Measurements from ENCODE around the gene SACS. TPM values are rescaled to one million over a fixed set of nuclear protein-coding genes. Genes with fewer than 3 reads are reported as not detected.
A peak's percentile ranks its signal among the peaks of the same experiment; 100 is the strongest.

Gene SACS, protein sequence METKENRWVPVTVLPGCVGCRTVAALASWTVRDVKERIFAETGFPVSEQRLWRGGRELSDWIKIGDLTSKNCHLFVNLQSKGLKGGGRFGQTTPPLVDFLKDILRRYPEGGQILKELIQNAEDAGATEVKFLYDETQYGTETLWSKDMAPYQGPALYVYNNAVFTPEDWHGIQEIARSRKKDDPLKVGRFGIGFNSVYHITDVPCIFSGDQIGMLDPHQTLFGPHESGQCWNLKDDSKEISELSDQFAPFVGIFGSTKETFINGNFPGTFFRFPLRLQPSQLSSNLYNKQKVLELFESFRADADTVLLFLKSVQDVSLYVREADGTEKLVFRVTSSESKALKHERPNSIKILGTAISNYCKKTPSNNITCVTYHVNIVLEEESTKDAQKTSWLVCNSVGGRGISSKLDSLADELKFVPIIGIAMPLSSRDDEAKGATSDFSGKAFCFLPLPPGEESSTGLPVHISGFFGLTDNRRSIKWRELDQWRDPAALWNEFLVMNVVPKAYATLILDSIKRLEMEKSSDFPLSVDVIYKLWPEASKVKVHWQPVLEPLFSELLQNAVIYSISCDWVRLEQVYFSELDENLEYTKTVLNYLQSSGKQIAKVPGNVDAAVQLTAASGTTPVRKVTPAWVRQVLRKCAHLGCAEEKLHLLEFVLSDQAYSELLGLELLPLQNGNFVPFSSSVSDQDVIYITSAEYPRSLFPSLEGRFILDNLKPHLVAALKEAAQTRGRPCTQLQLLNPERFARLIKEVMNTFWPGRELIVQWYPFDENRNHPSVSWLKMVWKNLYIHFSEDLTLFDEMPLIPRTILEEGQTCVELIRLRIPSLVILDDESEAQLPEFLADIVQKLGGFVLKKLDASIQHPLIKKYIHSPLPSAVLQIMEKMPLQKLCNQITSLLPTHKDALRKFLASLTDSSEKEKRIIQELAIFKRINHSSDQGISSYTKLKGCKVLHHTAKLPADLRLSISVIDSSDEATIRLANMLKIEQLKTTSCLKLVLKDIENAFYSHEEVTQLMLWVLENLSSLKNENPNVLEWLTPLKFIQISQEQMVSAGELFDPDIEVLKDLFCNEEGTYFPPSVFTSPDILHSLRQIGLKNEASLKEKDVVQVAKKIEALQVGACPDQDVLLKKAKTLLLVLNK (N-terminal part only)
- polyA plus RNA-seq (ENCODE audit: insufficient read depth in 1 of 5, insufficient read length in 5 of 5, low replicate concordance in 1 of 5): 10 to 100 TPM; 10.7 to 19.8 (median 17.2) TPM
- long read RNA-seq, donor 1, full-length matches to known transcripts: 1 of 1 reads
- long read RNA-seq, donor 1, partial matches to known transcripts: 0 of 1 reads
- long read RNA-seq, donor 1, other reads (novel, unspliced or antisense): 0 of 1 reads
- long read RNA-seq, donor 2: 0 reads
- long read RNA-seq, donor 3, partial matches to known transcripts: 0 of 2 reads
- long read RNA-seq, donor 3, other reads (novel, unspliced or antisense): 0 of 2 reads
- long read RNA-seq, donor 4, partial matches to known transcripts: 0 of 2 reads
- long read RNA-seq, donor 4, other reads (novel, unspliced or antisense): 0 of 2 reads
- long read RNA-seq, donor 5, partial matches to known transcripts: 6 of 8 reads
- long read RNA-seq, donor 5, other reads (novel, unspliced or antisense): 0 of 8 reads
- long read RNA-seq, donor 6, partial matches to known transcripts: 0 of 1 reads
- long read RNA-seq, donor 6, other reads (novel, unspliced or antisense): 0 of 1 reads
- long read RNA-seq, donor 7, partial matches to known transcripts: 12 of 12 reads
- long read RNA-seq, donor 7, other reads (novel, unspliced or antisense): 0 of 12 reads
- long read RNA-seq, donor 8: 0 reads

DNA sequence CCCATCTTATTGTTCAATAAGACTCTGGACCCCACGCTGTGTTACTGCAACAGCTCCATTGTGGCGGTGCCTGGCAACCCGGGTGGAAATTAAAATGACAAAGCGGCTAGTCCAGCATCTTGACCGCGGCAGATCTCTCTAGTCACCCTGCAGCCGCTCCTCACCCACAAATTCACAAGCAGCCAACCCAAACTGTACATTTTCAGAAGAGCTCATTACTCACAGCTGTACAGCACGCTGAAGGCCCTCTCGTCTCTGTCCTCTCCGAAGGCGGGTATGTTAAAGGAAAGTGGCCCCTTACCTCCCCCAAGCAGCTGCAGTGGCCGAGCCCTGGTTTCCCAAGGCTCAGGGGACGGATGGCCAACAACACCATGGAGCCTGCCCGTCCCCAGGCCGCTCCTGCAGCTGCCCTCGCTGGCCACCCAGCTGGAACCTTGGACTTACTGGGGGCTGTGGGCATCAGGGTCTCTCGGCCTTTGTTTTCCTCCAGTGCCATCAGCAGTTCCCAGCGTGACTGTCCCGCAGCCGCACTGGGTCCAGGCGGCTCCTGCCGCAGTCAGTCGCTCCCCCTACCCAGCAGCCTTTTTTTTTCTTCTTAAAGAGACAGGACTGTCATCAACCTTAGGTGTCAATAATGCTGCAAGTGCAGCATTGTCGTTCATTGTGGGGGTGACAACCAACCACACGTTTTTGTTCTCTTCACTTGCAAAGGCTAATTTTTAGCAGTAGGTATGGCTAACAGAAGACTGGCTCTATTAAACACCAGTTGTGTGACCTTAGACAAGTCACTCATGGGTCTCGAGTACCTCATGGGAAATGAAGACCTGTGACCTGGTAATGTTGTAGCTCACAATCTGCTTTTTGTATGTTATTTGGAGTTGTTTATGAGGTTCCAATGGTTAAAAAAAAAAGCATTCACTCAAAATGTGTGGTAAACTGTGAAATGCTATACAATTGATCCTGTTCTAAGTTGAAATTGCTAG lies at the start of gene SACS:
Gene SACS, minus strand, starts transcription at position 532 of the 983 bp plus-strand sequence. CDS start 22,463 bp downstream, outside the sequence.
- peak; percentile 60 to 61 for DNase-seq

GRCh38 chr13:23480324-23480723 lies 46.8 kb upstream of the SACS start:
- DNase-seq: no peak

- no peak for DNase-seq
Measured at GRCh38 chr13:23477101-23477500, 43.6 kb upstream of the SACS start.

DNA sequence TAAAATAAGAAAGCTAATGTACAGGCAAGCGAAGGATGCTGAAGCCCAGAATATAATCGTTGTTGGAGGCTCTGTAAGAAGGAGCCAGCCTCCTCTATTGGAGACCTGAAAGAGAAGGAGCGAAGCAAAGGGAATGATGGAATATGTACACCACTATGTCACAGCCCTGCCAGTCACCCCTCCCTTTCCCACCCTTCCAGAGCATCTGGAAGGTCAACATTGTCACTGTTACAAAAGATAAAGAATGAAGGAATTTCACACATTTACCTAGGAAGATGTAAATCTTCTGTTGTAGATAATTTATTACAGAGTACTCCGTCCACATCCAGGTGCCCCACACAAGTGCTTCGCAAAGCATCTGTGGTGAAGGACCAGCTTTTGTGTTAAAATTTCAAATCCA lies 39.7 kb upstream of the SACS start:
- DNase-seq: no peak

DNA sequence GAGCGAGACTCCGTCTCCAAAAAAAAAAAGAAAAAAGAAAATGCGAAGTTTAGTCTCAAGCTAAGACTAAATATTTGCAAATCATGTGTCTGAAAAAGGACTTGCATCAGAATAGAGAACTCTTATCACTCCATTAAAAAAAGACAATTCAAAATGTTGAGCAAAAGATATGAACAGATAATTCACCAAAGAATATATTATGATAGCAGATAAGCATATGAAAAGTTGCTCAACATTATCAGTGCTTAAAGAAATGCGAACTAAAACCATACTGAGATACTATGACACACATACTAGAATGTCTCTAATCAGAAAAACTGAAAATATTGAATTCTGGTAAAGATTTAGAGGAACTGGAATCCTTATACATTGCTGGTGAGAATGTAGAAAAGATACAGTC lies 38.7 kb upstream of the SACS start:
- no peak for DNase-seq

DNA sequence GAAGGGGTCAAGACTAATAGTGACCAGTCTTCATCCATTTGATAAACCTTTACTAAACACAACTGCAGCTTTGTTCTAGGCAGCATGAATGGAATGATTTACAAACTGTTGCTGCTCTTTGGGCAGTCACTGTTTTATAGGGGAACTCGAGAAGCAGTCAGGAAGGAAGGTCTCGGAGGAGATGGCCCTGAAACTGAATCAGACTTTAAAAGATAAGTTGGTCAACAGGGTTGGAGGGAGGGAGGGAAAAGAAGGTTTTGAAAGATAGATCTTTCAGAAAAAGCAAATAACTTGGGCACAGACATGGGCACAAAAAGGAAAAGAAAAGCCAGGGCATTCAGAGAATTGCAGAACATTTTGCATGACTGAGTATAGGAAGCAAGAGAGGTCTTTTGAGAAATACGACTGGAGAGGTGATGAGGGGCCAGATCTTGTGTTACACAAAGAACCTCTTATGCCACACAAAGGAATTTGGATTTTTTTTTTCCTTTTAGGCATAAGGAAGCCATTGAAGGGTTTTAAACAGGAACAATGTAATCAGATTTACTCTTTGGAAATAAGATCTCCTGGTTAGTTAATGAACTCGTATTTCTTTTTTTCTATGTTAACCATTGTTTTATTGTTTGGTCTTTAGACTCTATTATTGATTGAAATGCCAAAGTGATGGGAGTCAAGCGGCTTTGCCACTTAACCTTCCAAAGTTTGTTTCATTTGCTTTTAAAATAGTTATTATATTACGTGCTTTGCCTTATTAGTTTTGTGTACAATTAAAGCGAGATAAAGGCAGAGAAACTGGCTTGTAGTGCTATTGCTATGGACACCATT lies 37.5 kb upstream of the SACS start:
- no peak for DNase-seq

- DNase-seq: no peak
Measured at GRCh38 chr13:23469951-23470421, 36.5 kb upstream of the SACS start.

- no peak for DNase-seq
Measured at GRCh38 chr13:23468811-23469210, 35.3 kb upstream of the SACS start.

DNA sequence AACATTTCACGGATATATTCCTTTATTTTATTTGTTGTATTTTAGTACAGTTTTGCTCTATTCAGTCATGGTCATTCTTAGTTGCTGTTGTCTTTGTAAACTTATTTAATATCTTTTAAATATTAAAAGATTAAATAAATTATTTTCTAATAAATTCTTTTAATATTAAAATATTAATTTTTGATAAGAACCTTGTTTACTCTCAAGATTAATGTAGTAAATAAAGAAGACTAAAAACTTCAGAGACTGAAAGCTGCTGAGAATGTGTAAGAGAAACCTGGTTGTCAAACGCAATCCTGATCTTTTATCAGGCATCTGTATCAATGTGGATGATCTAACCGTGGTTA lies 34.4 kb upstream of the SACS start:
- no peak for DNase-seq

DNA sequence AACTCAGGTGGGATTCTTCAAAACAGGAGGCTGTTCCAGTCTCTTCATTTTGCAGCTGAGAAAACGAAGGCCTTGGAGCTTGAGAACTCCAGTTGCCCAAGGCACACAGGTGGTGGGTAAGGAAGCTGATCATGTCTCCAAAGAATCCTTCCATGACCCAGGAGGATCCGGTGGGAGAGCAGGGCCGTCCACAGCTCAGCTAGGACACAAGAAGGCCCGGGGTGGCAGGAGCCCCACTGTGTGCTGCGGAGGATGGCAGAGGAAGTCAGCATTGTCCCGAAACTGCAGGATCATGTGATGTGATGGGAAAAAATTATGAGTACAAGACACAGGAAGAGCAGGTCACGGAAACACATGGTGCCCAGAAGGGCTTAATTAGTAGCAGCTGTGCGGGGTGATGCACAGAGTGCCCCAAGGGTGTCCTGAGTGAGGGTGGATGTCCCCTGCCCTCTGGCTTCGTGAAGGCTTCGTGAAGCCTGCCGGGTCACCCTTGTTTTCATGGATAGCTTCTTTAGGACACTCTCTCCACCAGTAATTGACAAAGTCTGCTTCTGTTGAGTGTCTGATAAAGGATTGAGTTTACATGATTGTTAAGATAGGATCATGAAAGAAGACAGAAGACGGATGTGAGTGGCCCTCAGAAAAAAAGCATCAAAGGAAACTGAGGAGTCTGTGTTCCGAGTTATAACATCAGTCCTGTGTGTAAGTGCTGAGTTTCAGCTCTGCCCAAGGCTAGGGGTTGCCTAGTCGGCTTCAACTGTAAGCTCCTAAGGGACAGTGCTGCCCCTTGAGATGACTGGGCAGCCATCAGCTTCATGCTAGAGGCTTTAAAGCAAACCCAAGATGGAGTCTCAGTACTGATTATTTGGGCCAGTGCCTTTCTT lies 33.8 kb upstream of the SACS start:
- DNase-seq: no peak

- peak; percentile 84 to 85 for DNase-seq
Measured at GRCh38 chr13:23466144-23467002, 32.9 kb upstream of the SACS start.

- no peak for DNase-seq
Measured at GRCh38 chr13:23463661-23464060, 30.2 kb upstream of the SACS start.

GRCh38 chr13:23462815-23463559 lies 29.5 kb upstream of the SACS start:
- DNase-seq: no peak

- no peak for DNase-seq
Measured at GRCh38 chr13:23461544-23461943, 28.0 kb upstream of the SACS start.

GRCh38 chr13:23460921-23461320 lies 27.4 kb upstream of the SACS start:
- DNase-seq: no peak

GRCh38 chr13:23460309-23460708 lies 26.8 kb upstream of the SACS start:
- DNase-seq: no peak
